ENCODE data around the gene PDZRN4.
"Not testable (repeated sequence)": the region's sequence is repeated elsewhere in the genome, so short reads cannot be mapped to it uniquely, and the experiment has no call there.

The PDZRN4 gene

GRCh38 chr12:41277100-41277945 is 89.2 kb downstream of the PDZRN4 start:
- peaks cover 0 to 6% (median 0%) of the 10 kb centered on the region in 5 experiments for H3K9me3 ChIP-seq (ENCODE audit: control extremely low read depth in 1 of 5, control insufficient read depth in 4 of 5, insufficient read depth in 2 of 5, low read depth in 1 of 5, low read length in 4 of 5)
- 50% methylated on average over 12 of the region's 15 CpGs for WGBS (ENCODE audit: insufficient coverage)
- peak; percentile 55 to 78 (median 78) for DNase-seq
- no peaks in the 10 kb centered on the region for H3K27me3 ChIP-seq (replicated peaks in 2 of 5; ENCODE audit: control insufficient read depth in 4 of 5, insufficient read depth in 5 of 5, low read length in 4 of 5)
- H3K36me3 ChIP-seq (ENCODE audit: control insufficient read depth in 4 of 4, insufficient read depth in 4 of 4, low read length in 3 of 4): no peaks in the 10 kb centered on the region
- ChIA-PET CTCF (interaction anchor here (0.8 to 6.1 kb wide), 30 partner anchors 9 to 1097 kb away, joined by 3 to 72 read pairs (median 3); no protein-coding TSS in a partner anchor), POLR2A (no interaction called here)
- peak overlapping the region in 2 of 7 experiments; percentile 0 to 12 for H3K4me3 ChIP-seq (ENCODE audit: control insufficient read depth in 1 of 7, extremely low read depth in 1 of 7, insufficient read depth in 4 of 7, low read depth in 2 of 7, low read length in 6 of 7)
- peaks cover 0 to 4% (median 1%) of the 10 kb centered on the region in 4 experiments for H3K4me1 ChIP-seq (ENCODE audit: control extremely low read depth in 1 of 4, control insufficient read depth in 4 of 4, insufficient read depth in 4 of 4, low read length in 3 of 4)
- no peak overlapping the region for H3K27ac ChIP-seq (ENCODE audit: insufficient read depth in 1 of 2, low read depth in 1 of 2, low read length in 2 of 2, poor library complexity in 1 of 2, severe bottlenecking in 2 of 2)

GRCh38 chr12:41277946-41278267 is 89.8 kb downstream of the PDZRN4 start:
- CTCF ChIA-PET: interaction anchor here (0.8 to 6.1 kb wide), 27 partner anchors 8 to 1096 kb away, joined by 3 to 72 read pairs (median 3); no protein-coding TSS in a partner anchor
- no peak overlapping the region for H3K4me3 ChIP-seq (ENCODE audit: control insufficient read depth in 1 of 7, extremely low read depth in 1 of 7, insufficient read depth in 4 of 7, low read depth in 2 of 7, low read length in 6 of 7)
- 100% methylated on average over 2 of the region's 3 CpGs for WGBS (ENCODE audit: insufficient coverage)
- peaks cover 0 to 6% (median 0%) of the 10 kb centered on the region in 5 experiments for H3K9me3 ChIP-seq (ENCODE audit: control extremely low read depth in 1 of 5, control insufficient read depth in 4 of 5, insufficient read depth in 2 of 5, low read depth in 1 of 5, low read length in 4 of 5)
- H3K27me3 ChIP-seq (replicated peaks in 2 of 5; ENCODE audit: control insufficient read depth in 4 of 5, insufficient read depth in 5 of 5, low read length in 4 of 5): no peaks in the 10 kb centered on the region
- H3K4me1 ChIP-seq (ENCODE audit: control extremely low read depth in 1 of 4, control insufficient read depth in 4 of 4, insufficient read depth in 4 of 4, low read length in 3 of 4): peaks cover 0 to 4% (median 1%) of the 10 kb centered on the region in 4 experiments
- no peak for DNase-seq
- no peaks in the 10 kb centered on the region for H3K36me3 ChIP-seq (ENCODE audit: control insufficient read depth in 4 of 4, insufficient read depth in 4 of 4, low read length in 3 of 4)
- no peak overlapping the region for H3K27ac ChIP-seq (ENCODE audit: insufficient read depth in 1 of 2, low read depth in 1 of 2, low read length in 2 of 2, poor library complexity in 1 of 2, severe bottlenecking in 2 of 2)
- POLR2A ChIA-PET: no interaction called here

- 97% methylated on average over 13 of the region's 14 CpGs for WGBS (ENCODE audit: insufficient coverage)
- H3K27me3 ChIP-seq (replicated peaks in 2 of 5; ENCODE audit: control insufficient read depth in 4 of 5, insufficient read depth in 5 of 5, low read length in 4 of 5); DNase-seq; H3K9me3 ChIP-seq (ENCODE audit: control extremely low read depth in 1 of 5, control insufficient read depth in 4 of 5, insufficient read depth in 2 of 5, low read depth in 1 of 5, low read length in 4 of 5); H3K27ac ChIP-seq (ENCODE audit: insufficient read depth in 1 of 2, low read depth in 1 of 2, low read length in 2 of 2, poor library complexity in 1 of 2, severe bottlenecking in 2 of 2); H3K4me1 ChIP-seq (ENCODE audit: control extremely low read depth in 1 of 4, control insufficient read depth in 4 of 4, insufficient read depth in 4 of 4, low read length in 3 of 4); H3K36me3 ChIP-seq (ENCODE audit: control insufficient read depth in 4 of 4, insufficient read depth in 4 of 4, low read length in 3 of 4); H3K4me3 ChIP-seq (ENCODE audit: control insufficient read depth in 1 of 7, extremely low read depth in 1 of 7, insufficient read depth in 4 of 7, low read depth in 2 of 7, low read length in 6 of 7): not testable (repeated sequence)
- ChIA-PET CTCF (interaction anchor here (0.5 to 6.1 kb wide), 4 partner anchors 14 to 743 kb away, joined by 3 to 72 read pairs (median 4); no protein-coding TSS in a partner anchor), POLR2A (interaction anchor here (1.1 kb wide), 1 partner anchor 744 kb away, joined by 4 read pairs; no protein-coding TSS in a partner anchor)
These were observed 92.4 kb downstream of the PDZRN4 start for GRCh38 chr12:41280341-41281095.

GRCh38 chr12:41285470-41285869 is 97.3 kb downstream of the PDZRN4 start:
- H3K27ac ChIP-seq (ENCODE audit: insufficient read depth in 1 of 2, low read depth in 1 of 2, low read length in 2 of 2, poor library complexity in 1 of 2, severe bottlenecking in 2 of 2); H3K4me1 ChIP-seq (ENCODE audit: control extremely low read depth in 1 of 4, control insufficient read depth in 4 of 4, insufficient read depth in 4 of 4, low read length in 3 of 4); H3K4me3 ChIP-seq (ENCODE audit: control insufficient read depth in 1 of 7, extremely low read depth in 1 of 7, insufficient read depth in 4 of 7, low read depth in 2 of 7, low read length in 6 of 7); POLR2A ChIA-PET; H3K9me3 ChIP-seq (ENCODE audit: control extremely low read depth in 1 of 5, control insufficient read depth in 4 of 5, insufficient read depth in 2 of 5, low read depth in 1 of 5, low read length in 4 of 5); DNase-seq; H3K36me3 ChIP-seq (ENCODE audit: control insufficient read depth in 4 of 4, insufficient read depth in 4 of 4, low read length in 3 of 4); H3K27me3 ChIP-seq (replicated peaks in 2 of 5; ENCODE audit: control insufficient read depth in 4 of 5, insufficient read depth in 5 of 5, low read length in 4 of 5): not testable (repeated sequence)
- CTCF ChIA-PET: interaction anchor here (1.9 to 2.2 kb wide), 2 partner anchors 8 to 739 kb away, joined by 6 to 7 read pairs; no protein-coding TSS in a partner anchor
- WGBS (ENCODE audit: insufficient coverage): no CpG with 5 or more reads among the region's 2 CpGs

DNA sequence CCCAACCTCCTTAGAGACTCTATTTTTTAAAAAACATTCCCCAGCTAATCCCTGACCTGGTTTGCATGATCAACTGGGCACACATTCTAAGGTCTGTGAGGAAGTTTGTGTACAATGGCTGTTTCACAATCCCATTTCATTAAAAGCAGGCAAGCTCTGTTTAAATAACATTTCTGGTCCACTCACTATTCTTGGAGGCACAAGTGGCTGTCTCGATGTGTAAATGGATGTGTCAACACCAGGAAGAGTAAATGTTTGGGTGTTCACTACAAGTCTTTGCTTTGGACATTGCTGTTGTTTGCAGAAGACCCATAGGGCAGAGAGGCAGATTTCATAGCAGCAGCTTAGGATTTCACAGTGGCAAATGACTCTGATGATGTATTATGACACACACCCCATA is 98.3 kb downstream of the PDZRN4 start:
- Histone ChIP-seq H3K36me3 (ENCODE audit: control insufficient read depth in 4 of 4, insufficient read depth in 4 of 4, low read length in 3 of 4) (no peaks in the 10 kb centered on the region), H3K4me1 (ENCODE audit: control extremely low read depth in 1 of 4, control insufficient read depth in 4 of 4, insufficient read depth in 4 of 4, low read length in 3 of 4) (peaks cover 0 to 9% (median 4%) of the 10 kb centered on the region in 4 experiments), H3K27ac (ENCODE audit: insufficient read depth in 1 of 2, low read depth in 1 of 2, low read length in 2 of 2, poor library complexity in 1 of 2, severe bottlenecking in 2 of 2) (no peak overlapping the region), H3K4me3 (ENCODE audit: control insufficient read depth in 1 of 7, extremely low read depth in 1 of 7, insufficient read depth in 4 of 7, low read depth in 2 of 7, low read length in 6 of 7) (no peak overlapping the region), H3K9me3 (ENCODE audit: control extremely low read depth in 1 of 5, control insufficient read depth in 4 of 5, insufficient read depth in 2 of 5, low read depth in 1 of 5, low read length in 4 of 5) (peaks cover 0 to 6% (median 0%) of the 10 kb centered on the region in 5 experiments), H3K27me3 (replicated peaks in 2 of 5; ENCODE audit: control insufficient read depth in 4 of 5, insufficient read depth in 5 of 5, low read length in 4 of 5) (no peaks in the 10 kb centered on the region)
- peak in 2 of 3 donors; percentile 3 to 10 for DNase-seq
- WGBS (ENCODE audit: insufficient coverage): no CpG with 5 or more reads among the region's 1 CpG
- CTCF ChIA-PET: interaction anchor here (1.9 kb wide), 1 partner anchor 9 kb away, joined by 6 read pairs; no protein-coding TSS in a partner anchor
- POLR2A ChIA-PET: no interaction called here

- Histone ChIP-seq H3K27ac (ENCODE audit: insufficient read depth in 1 of 2, low read depth in 1 of 2, low read length in 2 of 2, poor library complexity in 1 of 2, severe bottlenecking in 2 of 2) (peak overlapping the region in 1 of 2 experiments; percentile 36), H3K27me3 (replicated peaks in 2 of 5; ENCODE audit: control insufficient read depth in 4 of 5, insufficient read depth in 5 of 5, low read length in 4 of 5) (no peaks in the 10 kb centered on the region), H3K9me3 (ENCODE audit: control extremely low read depth in 1 of 5, control insufficient read depth in 4 of 5, insufficient read depth in 2 of 5, low read depth in 1 of 5, low read length in 4 of 5) (no peaks in the 10 kb centered on the region), H3K4me1 (ENCODE audit: control extremely low read depth in 1 of 4, control insufficient read depth in 4 of 4, insufficient read depth in 4 of 4, low read length in 3 of 4) (peaks cover 0 to 9% (median 4%) of the 10 kb centered on the region in 4 experiments), H3K36me3 (ENCODE audit: control insufficient read depth in 4 of 4, insufficient read depth in 4 of 4, low read length in 3 of 4) (no peaks in the 10 kb centered on the region), H3K4me3 (ENCODE audit: control insufficient read depth in 1 of 7, extremely low read depth in 1 of 7, insufficient read depth in 4 of 7, low read depth in 2 of 7, low read length in 6 of 7) (no peak overlapping the region)
- ChIA-PET POLR2A (no interaction called here), CTCF (interaction anchor here (1.2 kb wide), 1 partner anchor 10 kb away, joined by 3 read pairs; no protein-coding TSS in a partner anchor)
- DNase-seq: peak in 2 of 3 donors; percentile 10 to 31
- WGBS (ENCODE audit: insufficient coverage): no CpG with 5 or more reads among the region's 2 CpGs
These were observed 99.5 kb downstream of the PDZRN4 start for GRCh38 chr12:41287500-41288141.
